Adrenal gland (tissue), 12 donors: Measurements from ENCODE around the gene CLDN9. TPM values are rescaled to one million over a fixed set of nuclear protein-coding genes. Genes with fewer than 3 reads are reported as not detected.

ENCODE experiments used
- DNase-seq, 7 donors: peaks; one replicate each; pipeline ENCODE4 v3.0.0-alpha.2; 2019 to 2020
- H3K27ac ChIP-seq, 5 donors: fragments of 200-600 bp; sonication (generic) in 4 of 5; 1 replicate in 3 of 5; 2 replicates in 2 of 5; pipeline versions ENCODE4 v1.5.1 to v1.8.0; 2016 to 2020; ENCODE audit warnings: mild to moderate bottlenecking in 1 of 5
- H3K27me3 ChIP-seq: fragments of 200-600 bp; 2 replicates; pipeline ENCODE4 v1.8.0; 2021
- H3K36me3 ChIP-seq, 2 donors: fragments of 200-600 bp; replicated peaks in 1 of 2; 1 replicate in 1 of 2; 2 replicates in 1 of 2; pipeline versions ENCODE4 v1.5.1 to v1.8.0; 2018 to 2022
- H3K4me1 ChIP-seq, 2 donors: fragments of 200-600 bp; replicated peaks in 1 of 2; 1 replicate in 1 of 2; 2 replicates in 1 of 2; pipeline versions ENCODE4 v1.5.1 to v1.8.0; 2018 to 2021
- H3K4me3 ChIP-seq, 4 donors: fragments of 200-600 bp; sonication (generic) in 3 of 4; one replicate each; pipeline ENCODE4 v1.5.1; 2016 to 2018
- H3K9me3 ChIP-seq, 3 donors: fragments of 200-600 bp; sonication (generic) in 1 of 3; replicated peaks in 1 of 3; 1 replicate in 2 of 3; 2 replicates in 1 of 3; pipeline versions ENCODE4 v1.5.1 to v1.8.0; 2016 to 2021
- POLR2A ChIP-seq, 2 donors: fragments of 450-650 bp; IDR thresholded peaks; one replicate each; pipeline ENCODE4 v1.6.1; 2017; ENCODE audit warnings: antibody characterized with exemption in 2 of 2, mild to moderate bottlenecking in 2 of 2, moderate library complexity in 1 of 2
- WGBS, 4 donors: extraction: QIAGEN DNeasy Blood & Tissue Kit in 2 of 4; methylation state at CpG; one replicate each; pipeline versions ENCODE4 v1.1.5 to v1.1.7; 2013 to 2017; 5-methylcytosine and 5-hydroxymethylcytosine counted together
- intact Hi-C, 2 donors: fragments of 100-400 bp; cut with DNase I; formaldehyde crosslinking; loops; one replicate each; pipeline versions ENCODE4 v1.14.1 to v1.15.0; 2022 to 2023
- polyA plus RNA-seq, 3 donors: library from polyadenylated mRNA; stranded (reverse); fragments of 200-250 nt in 2 of 3; fragments of 350-450 nt in 1 of 3; fragmentation: Illumina TruSeq in 1 of 3; extraction: RNeasy Lipid Tissue Mini Kit (QIAGEN cat#74804) in 1 of 3; gene quantifications; one replicate each; pipeline ENCODE4 v1.2.3, GENCODE V29; 2013 to 2014
- total RNA-seq, 9 donors: library from RNA; depleted of rRNA in 4 of 9; stranded (reverse); fragments of >200 nt in 4 of 9; fragments of 120-200 nt in 1 of 9; fragmentation: NEBNext Ultra II Directional in 1 of 9; extraction: Animal tissue kit (Norgen Biotek cat#: 25700) in 1 of 9; gene quantifications; one replicate each; pipeline versions ENCODE4 v1.1.0 to v1.2.4, GENCODE V29; 2013 to 2023
- TF ChIP-seq, protein P1 (sequence below), 6 experiments: fragments of 450-650 bp in 4 of 6; fragments of 200-600 bp in 2 of 6; sonication (generic) in 1 of 6; IDR thresholded peaks; 1 replicate in 5 of 6; 2 replicates in 1 of 6; pipeline versions ENCODE4 v1.5.1 to v1.8.0; 2016 to 2021; ENCODE audit warnings: antibody characterized with exemption in 6 of 6, mild to moderate bottlenecking in 2 of 6, moderate library complexity in 1 of 6
- donor health status: healthy with polysubstance abuse.
- donor health status: Bipolar disorder and iron deficiency.
- donor health status: DM: yes; HTN: yes; CAD: no.
- donor health status: DM: no; HTN: no; CAD: no.
- donor health status: DM: no; HTN: no; CAD: no.
- donor health status: DM: yes; HTN: yes; CAD: no.

The CLDN9 gene
- total and polyA plus RNA-seq, 12 donors = 0.28 to 1.4 (median 0.32) TPM; not detected in 8

- H3K9me3 ChIP-seq = no peaks in the 10 kb centered on the region
- 69 to 80% (median 74%) methylated on average over 6 to 13 of the region's 13 CpGs for WGBS, 4 donors
- no peak overlapping the region for H3K4me3 ChIP-seq
- DNase-seq = no peak
- no peaks in the 10 kb centered on the region for H3K36me3 ChIP-seq
- TF ChIP-seq, protein P1, sequence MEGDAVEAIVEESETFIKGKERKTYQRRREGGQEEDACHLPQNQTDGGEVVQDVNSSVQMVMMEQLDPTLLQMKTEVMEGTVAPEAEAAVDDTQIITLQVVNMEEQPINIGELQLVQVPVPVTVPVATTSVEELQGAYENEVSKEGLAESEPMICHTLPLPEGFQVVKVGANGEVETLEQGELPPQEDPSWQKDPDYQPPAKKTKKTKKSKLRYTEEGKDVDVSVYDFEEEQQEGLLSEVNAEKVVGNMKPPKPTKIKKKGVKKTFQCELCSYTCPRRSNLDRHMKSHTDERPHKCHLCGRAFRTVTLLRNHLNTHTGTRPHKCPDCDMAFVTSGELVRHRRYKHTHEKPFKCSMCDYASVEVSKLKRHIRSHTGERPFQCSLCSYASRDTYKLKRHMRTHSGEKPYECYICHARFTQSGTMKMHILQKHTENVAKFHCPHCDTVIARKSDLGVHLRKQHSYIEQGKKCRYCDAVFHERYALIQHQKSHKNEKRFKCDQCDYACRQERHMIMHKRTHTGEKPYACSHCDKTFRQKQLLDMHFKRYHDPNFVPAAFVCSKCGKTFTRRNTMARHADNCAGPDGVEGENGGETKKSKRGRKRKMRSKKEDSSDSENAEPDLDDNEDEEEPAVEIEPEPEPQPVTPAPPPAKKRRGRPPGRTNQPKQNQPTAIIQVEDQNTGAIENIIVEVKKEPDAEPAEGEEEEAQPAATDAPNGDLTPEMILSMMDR (IDR thresholded peaks at IDR 0.05) = no peak
- TF ChIP-seq POLR2A (IDR thresholded peaks at IDR 0.05) = no peak
- H3K27ac ChIP-seq = no peak overlapping the region
- no peaks in the 10 kb centered on the region for H3K4me1 ChIP-seq
- no peaks in the 10 kb centered on the region for H3K27me3 ChIP-seq
- intact Hi-C loops = loop anchor here in 1 of 2 donors (5.0 kb wide), 1 partner anchor 36 kb away; no protein-coding TSS in a partner anchor
These were observed 16.4 kb upstream of the CLDN9 start for GRCh38 chr16:2996298-2996697.

GRCh38 chr16:2999929-3000328 is 12.8 kb upstream of the CLDN9 start:
- Histone ChIP-seq H3K36me3 (no peaks in the 10 kb centered on the region), H3K27me3 (no peaks in the 10 kb centered on the region), H3K4me1 (peaks cover 0 to 2% of the 10 kb centered on the region in 2 donors), H3K27ac (no peak overlapping the region), H3K9me3 (no peaks in the 10 kb centered on the region), H3K4me3 (no peak overlapping the region)
- no peak for TF ChIP-seq POLR2A (IDR thresholded peaks at IDR 0.05)
- TF ChIP-seq, protein P1 (IDR thresholded peaks at IDR 0.05) = no peak
- intact Hi-C loops = loop anchor here in 1 of 2 donors (5.0 kb wide), 1 partner anchor 32 kb away; no protein-coding TSS in a partner anchor
- 81 to 86% (median 82%) methylated on average over 6 of the region's 6 CpGs for WGBS, 4 donors
- DNase-seq = no peak

DNA sequence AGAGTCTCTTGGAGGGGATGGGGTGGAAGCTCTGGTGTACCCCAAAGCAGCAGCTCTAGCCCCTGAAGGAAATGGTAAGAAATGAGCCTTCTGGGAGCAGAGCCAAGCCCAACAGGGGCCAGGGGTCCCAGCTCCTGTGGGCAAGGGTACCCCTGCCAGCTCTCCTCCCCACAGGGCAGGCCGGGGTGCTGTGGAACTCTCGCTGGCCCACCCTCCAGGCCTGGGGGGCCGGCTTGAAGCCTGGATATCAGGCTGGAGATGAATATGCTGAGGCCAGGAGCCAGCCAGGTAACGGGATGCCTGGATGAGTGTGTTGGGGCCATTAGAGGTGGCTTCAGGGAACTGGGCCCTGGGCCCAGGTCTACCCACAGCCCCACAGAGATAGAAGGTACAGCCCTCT is 12.2 kb upstream of the CLDN9 start:
- Histone ChIP-seq H3K27me3 (no peaks in the 10 kb centered on the region), H3K9me3 (no peaks in the 10 kb centered on the region), H3K36me3 (no peaks in the 10 kb centered on the region), H3K4me3 (no peak overlapping the region), H3K27ac (no peak overlapping the region), H3K4me1 (peaks cover 0 to 4% of the 10 kb centered on the region in 2 donors)
- no peak for DNase-seq
- intact Hi-C loops = no loop called here
- WGBS, 4 donors = 70 to 100% (median 76%) methylated on average over 1 to 4 of the region's 4 CpGs
- TF ChIP-seq, protein P1 (IDR thresholded peaks at IDR 0.05) = no peak
- TF ChIP-seq POLR2A (IDR thresholded peaks at IDR 0.05) = no peak

- H3K27me3 ChIP-seq = no peaks in the 10 kb centered on the region
- no peak for DNase-seq
- no peak overlapping the region for H3K4me3 ChIP-seq
- intact Hi-C loops = no loop called here
- H3K36me3 ChIP-seq = no peaks in the 10 kb centered on the region
- 64 to 69% (median 65%) methylated on average over 5 to 12 of the region's 12 CpGs; no CpG with 5 or more reads in 1 of the 4 donors for WGBS, 4 donors
- H3K27ac ChIP-seq = no peak overlapping the region
- H3K4me1 ChIP-seq = peaks cover 0 to 4% of the 10 kb centered on the region in 2 donors
- TF ChIP-seq POLR2A (IDR thresholded peaks at IDR 0.05) = no peak
- TF ChIP-seq, protein P1 (IDR thresholded peaks at IDR 0.05) = no peak
- no peaks in the 10 kb centered on the region for H3K9me3 ChIP-seq
These were observed 11.4 kb upstream of the CLDN9 start for GRCh38 chr16:3001316-3001715.
